Stimulated activated CD8-positive, alpha-beta memory T cell treated with anti-CD3 and anti-CD28 coated beads, Interleukin-12 subunit alpha, Interleukin-12 subunit beta, amount 100 ng/mL, for 4 hours (primary cell): ENCODE results near the gene KCNH2.

ENCODE experiments used
- DNase-seq: peaks from one replicate; pipeline ENCODE4 v3.0.0-alpha.2; 2020; ENCODE audit warnings: low read depth

The KCNH2 gene

DNA sequence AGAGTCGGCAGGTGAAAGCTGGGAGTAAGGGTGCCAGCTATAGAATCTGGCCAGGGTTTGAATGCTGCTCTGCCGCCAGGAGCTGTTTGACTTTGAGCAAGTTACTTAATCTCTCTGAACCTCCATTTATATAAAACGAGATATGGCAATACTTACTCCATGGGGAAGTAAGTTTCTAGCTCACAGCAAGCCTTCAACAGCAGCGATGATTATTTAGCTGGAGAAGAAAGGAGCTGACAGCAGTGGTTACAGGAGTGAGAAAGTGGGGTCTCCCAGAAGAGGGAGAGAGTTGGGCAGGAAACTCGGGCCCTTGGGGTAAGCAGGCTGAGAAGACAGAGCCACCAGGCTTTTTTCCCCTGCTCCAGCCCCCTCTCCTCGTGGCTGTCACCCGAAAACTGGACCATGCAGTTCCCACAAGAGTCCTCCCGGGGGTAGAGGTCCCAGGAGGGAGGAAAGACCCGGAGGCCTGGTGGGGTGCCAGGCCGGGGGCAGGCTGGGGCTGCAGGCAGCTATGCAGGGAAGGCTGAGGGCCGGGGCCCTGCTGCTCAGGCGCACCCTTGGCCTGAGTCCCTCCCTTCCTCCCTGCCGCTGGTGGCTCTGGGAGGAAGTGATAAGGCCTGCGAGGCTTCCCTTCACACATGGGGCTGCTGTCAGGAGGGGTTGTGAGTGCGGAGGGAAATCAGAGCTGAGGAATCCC lies 16.2 kb upstream of the KCNH2 start:
- DNase-seq, result no peak

DNA sequence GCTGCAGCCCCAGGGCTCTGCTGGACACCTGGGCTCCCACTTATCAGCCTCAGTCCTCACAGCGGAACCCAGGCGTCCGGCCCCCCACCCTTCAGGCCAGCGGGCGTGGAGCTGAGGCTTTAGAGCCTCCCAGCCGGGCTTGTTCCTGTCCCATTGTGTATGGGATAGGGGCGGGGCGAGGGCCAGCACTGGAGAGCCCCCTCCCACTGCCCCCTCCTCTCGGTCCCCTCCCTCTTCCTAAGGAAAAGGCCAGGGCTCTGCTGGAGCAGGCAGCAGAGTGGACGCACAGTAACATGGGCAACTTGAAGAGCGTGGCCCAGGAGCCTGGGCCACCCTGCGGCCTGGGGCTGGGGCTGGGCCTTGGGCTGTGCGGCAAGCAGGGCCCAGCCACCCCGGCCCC lies 15.4 kb upstream of the KCNH2 start:
- no peak for DNase-seq

- no peak for DNase-seq
These were observed 14.7 kb upstream of the KCNH2 start for GRCh38 chr7:150992833-150993302.

DNA sequence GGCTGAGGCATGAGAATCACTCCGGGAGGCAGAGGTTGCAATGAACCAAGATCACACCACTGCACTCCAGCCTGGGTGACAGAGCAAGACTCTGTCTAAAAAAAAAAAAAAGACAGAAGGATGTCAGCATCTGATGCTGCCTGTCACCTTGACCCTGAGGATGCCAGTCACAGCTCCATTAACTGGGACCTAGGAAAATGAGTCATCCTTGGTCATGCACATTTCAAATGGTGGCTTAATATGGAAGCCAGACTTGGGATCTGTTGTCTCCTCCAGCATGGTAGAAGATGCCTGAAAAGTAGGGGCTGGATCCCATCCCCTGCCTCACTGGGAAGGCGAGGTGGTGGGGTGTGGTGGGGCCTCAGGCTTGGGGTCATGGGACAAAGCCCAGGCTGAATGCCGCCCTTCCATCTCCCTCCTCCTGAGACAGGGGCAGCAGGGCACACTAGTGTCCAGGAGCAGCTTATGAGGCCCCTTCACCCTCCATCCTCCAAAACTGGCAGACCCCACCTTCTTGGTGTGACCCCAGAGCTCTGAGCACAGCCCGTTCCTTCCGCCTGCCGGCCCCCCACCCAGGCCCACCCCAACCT lies 14.0 kb upstream of the KCNH2 start:
- no peak for DNase-seq

DNA sequence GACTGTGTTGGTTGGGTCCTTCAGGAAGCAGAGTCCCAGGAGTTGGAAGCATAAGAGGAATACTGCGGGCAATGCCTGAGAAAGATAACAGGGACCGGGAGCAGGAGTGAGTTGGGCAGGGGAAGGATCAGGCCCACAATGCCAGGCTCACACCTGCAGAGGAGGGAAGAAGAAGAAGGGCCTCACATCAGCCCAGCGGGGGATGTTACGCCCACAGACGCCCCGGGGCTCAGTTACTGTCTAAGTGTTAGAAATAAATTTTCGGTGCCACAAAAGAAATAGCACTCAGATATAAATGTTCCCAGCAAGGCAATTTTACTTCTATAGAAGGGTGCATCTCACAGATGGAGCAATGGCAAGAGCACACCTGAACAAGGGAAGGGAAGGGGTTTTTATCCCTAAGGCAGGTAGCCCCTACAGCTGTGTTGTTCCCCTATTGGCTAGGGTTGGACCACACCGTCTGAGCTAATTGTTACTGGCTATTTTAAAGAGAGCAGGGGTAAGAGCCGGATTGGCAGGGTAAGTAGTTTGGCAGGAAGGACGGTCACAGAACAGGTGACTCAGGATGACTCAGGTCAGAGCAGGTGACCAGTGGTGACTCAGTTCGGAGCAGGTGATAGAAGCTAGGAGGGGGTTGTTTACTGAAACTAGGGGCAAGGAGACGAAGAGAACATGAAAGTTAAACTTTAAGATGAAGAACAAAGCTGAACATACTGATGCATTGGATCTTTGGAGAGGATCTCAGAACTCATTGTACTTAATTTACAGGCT lies 12.5 kb upstream of the KCNH2 start, which contains the start of gene NOS3:
TSS of gene NOS3 (plus strand) at position 602 of the 771 bp plus-strand sequence. CDS start 2,787 bp downstream, outside the sequence.
- DNase-seq, result no peak

GRCh38 chr7:150989456-150989855 lies 11.3 kb upstream of the KCNH2 start:
- DNase-seq, result no peak

DNA sequence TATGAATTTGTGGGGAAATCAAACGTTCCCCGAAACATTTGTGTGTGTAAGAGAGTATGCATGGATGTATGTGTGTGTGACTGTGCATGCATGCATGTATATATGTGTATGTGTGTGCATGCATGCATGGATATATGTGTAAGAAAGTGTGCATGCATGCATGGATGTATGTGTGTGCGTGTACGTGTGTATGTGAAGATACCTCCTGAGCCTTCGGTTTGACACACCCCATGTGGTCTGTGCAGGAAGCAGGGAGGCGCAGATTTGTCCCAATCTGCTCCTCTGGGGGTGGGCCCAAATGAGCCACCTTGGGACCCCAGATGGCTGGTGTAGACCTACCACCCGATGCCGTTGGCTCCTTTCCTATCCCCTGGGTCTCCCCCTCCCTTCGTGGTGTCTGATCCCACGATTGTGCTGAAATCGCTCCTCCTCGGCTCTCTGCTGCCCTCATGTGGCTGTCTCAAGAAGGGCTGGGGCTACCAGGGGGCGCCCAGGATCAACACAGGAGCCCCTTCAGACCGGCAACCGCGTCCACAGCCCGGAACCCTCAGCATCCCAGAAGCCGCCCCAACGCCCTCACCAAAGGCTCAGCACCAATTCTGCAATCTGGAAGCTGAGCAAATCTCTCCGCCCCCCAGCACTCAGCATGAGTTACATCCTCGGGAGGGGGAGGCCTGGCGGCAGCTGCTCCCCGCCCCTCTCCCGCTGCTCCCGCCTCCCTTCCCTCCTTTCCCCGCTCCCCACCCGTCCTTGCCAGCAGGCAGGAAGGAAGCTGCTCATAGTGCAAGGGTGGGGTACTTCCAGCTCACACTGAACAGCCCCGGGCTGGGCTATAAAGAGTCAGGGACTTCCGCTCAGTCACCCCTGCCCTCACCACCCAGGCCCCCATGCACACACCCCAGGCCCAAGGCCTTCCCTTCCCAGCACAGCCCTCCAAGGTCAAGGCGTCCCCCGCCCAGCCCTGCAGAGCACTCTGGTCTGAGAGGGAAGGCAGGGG lies 10.4 kb upstream of the KCNH2 start:
- DNase-seq, result no peak

- DNase-seq, result no peak
These were observed 8.4 kb upstream of the KCNH2 start for GRCh38 chr7:150986556-150986955.

DNA sequence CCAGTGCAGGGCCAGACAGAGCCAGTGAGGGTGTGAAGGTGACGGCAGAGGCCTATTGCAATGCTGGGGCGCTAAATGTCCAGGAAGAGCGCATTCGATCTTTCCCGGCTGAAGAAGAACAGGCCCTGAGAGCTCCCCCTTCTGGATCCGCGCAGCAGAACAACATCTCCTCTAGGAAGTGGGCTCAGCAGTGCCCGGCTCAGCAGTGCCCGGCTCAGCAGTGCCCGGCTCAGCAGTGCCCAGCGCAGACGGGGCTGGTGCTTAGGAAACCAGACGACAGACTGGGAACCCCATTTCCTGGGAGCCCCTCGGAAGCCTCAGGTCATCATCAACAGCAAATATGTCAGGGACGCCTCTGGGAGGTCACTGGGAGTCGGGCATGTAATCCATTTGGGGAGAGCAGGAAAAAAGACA lies 8.0 kb upstream of the KCNH2 start:
- no peak for DNase-seq

DNA sequence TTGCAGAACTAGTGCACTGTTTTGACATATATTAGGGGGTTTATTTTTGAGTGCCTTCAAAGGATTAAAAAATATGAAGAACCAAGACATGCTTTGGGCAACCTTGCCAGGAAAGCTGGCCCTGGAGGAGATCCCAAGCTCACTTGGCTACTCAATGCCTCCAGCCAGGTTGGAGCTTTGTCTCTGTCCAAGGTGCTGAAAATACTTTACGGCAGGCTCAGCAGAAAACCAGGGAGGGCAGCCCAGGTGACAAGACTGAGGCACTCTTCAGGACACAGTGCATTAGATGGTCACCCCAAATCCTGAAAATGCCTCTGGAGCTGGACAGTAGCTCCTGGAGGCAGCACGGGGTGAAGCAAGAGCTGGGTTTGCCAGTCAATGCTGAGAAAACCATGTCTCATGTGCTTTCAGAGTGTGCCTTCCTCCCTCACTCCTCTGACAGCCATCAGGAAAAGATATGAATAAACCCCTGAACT lies 5.8 kb upstream of the KCNH2 start:
- DNase-seq, result no peak

- no peak for DNase-seq
These were observed 4.2 kb upstream of the KCNH2 start for GRCh38 chr7:150982351-150982750.

DNA sequence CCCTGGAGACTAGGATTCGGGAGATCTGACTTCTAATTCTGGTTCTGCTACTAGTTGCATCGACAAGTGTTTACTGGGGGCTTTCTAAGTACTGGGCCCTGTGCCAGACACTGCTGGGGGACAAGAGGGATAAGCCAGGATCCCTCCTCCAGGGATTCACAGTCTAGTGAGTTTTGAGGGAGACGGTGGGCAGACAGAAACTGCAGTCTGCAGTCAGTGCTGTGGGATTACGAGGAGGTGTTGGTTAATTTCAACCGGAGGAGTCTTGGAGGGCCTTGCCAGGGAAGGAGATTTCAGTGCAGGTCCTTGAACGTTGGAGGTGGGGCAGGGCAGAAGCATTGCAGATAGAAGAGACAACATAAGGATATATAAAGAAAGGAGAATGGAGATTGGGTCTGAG lies 3.5 kb upstream of the KCNH2 start:
- no peak for DNase-seq

DNA sequence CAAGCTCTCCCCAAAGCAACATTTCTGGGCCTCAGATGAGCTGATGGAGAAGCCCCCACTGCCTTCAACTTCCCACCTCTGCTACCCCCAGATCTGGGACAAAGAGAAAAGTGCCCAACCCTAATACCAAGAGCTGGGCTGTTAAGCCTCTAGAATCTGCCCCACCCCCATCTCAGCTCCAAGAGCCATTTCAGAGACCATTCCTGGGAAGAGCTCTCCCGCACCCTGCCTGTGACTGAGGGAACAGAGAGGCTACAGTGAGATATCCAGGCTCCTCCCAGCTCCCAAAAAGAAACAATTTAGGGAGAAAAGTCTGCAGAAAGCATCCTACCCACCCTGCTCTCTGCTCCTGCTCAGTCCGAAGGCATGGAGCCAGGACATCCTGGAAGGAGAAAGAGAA lies 2.5 kb upstream of the KCNH2 start:
- no peak for DNase-seq

DNA sequence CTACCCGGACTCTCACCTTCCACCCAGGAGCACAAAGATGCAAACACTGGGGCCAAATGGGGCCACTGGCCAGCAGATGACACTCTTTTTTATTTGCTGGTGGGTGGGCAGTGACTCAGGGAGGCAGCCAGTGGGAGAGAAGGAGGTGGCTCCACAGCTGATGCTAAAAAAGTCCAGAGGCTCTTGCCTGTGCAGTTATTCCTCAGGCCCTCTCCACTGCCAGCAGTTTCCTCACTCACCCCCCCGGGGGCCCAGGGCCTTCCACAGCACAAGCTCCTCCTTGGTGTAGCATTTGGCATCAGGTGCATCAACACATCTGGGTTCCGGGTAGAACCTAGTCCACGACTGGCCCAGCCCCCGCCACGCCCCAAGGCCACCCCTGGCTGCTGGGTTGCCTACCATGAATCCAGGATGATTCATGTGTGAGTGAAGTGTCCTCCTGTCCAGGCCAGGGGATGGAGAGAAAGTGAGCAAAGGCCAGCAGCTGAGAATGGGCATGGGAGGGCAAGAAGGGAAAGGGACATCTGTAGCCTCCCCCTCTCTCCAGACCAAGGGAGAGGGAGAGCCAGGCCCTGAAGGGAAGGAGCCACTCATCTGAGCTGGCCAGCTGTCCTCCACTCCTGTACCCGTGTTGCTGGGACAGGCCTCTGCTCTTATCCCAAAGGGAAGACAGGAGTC lies 1.7 kb upstream of the KCNH2 start:
- DNase-seq, result no peak

GRCh38 chr7:150977382-150978125 lies 567 bp downstream of the KCNH2 start:
- DNase-seq, result no peak

- DNase-seq, result no peak
These were observed 1.4 kb downstream of the KCNH2 start for GRCh38 chr7:150976529-150977381.

DNA sequence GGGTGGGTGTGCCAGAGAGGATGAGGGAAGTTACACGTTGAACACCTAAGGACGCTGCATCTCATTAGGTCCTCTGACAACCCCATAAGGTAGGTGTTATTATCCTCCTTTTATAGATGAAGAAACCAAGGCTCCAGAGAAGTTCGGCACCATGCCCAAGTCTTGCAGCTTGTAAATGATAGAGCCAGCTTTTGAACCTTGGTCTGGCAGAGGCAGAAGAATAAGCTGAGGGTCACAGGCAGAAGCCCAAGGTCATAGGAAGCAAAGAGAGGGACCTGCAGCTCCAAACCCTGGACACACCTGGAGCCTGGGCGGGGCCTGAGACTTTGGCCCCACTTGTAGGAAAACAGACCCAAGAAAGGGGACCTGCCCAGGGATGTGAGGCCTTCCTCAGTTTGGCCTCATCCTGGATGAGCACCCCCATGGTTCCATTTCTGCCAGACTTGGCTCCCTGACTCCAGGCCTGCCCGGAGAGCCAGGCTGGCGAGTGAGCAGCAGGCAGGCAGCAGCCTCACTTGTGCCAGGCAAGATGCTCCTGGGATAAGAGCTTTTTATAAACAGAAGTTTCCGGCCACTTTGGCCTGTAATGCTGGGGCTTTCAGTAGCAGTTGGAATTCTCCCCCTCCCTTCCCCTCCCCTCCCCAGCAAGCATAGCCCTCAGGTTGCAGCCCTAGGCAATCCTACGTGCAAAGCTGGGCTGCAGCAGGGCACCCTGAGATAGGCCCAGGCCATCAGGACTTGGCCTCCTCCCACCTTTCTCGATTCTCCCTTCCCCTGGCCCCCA lies 2.4 kb downstream of the KCNH2 start:
- DNase-seq, result no peak
